HEK293 (cell line): ENCODE measurements around the gene DCAF15.
A peak's percentile ranks its signal among the peaks of the same experiment; 100 is the strongest.

ENCODE experiments used
- CTCF ChIA-PET: fragments of 350-600 bp; formaldehyde crosslinking; extraction: SDS; loops from one replicate; lab custom pipeline; 2021; ENCODE audit warnings: antibody characterized with exemption; lab: Yijun Ruan, JAX
- POLR2A ChIA-PET: fragments of 300-600 bp; formaldehyde crosslinking; extraction: SDS; loops from one replicate; lab custom pipeline; 2020; ENCODE audit warnings: antibody characterized with exemption, inconsistent platforms; lab: Yijun Ruan, JAX
- H3K27ac ChIP-seq: fragments of 200-500 bp; sonication (Bioruptor generic); 2 replicates; pipeline ENCODE4 v1.5.1; 2014; ENCODE audit warnings: low read depth, low read length, control low read depth, inconsistent platforms; ENCODE audit errors: extremely low read depth
- H3K36me3 ChIP-seq, 2 experiments: fragments of 200-500 bp in 1 of 2; sonication (Bioruptor generic) in 1 of 2; 1 replicate in 1 of 2; 2 replicates in 1 of 2; pipeline ENCODE4 v1.5.1; 2014 to 2017; ENCODE audit warnings: inconsistent platforms in 2 of 2, low read length in 2 of 2; ENCODE audit not compliant: control insufficient read depth in 2 of 2, insufficient read depth in 1 of 2
- H3K4me1 ChIP-seq: fragments of 200-500 bp; sonication (Bioruptor generic); 2 replicates; pipeline ENCODE4 v1.5.1; 2014; ENCODE audit warnings: mild to moderate bottlenecking, low read length, inconsistent platforms; ENCODE audit not compliant: control insufficient read depth, insufficient read depth
- H3K4me3 ChIP-seq: 2 replicates; pipeline ENCODE4 v1.5.1; 2011; ENCODE audit warnings: low read depth, mild to moderate bottlenecking, control low read depth, low read length, moderate library complexity
- H3K9me3 ChIP-seq: fragments of 200-500 bp; sonication (Bioruptor generic); 2 replicates; pipeline ENCODE4 v1.5.1; 2014; ENCODE audit warnings: low read depth, low read length, inconsistent platforms; ENCODE audit not compliant: control insufficient read depth, insufficient read depth
- FEZF1 ChIP-seq: fragments of 450-650 bp; formaldehyde crosslinking; IDR thresholded peaks from 2 replicates; pipeline ENCODE4 v1.5.1; 2016; ENCODE audit warnings: missing biosample characterization, missing genetic modification characterization
- KLF16 ChIP-seq: fragments of 450-650 bp; formaldehyde crosslinking; IDR thresholded peaks from 2 replicates; pipeline ENCODE4 v1.5.1; 2017; ENCODE audit warnings: missing biosample characterization, missing genetic modification characterization
- OSR2 ChIP-seq: fragments of 450-650 bp; formaldehyde crosslinking; IDR thresholded peaks from 2 replicates; pipeline ENCODE4 v1.5.1; 2016; ENCODE audit warnings: missing biosample characterization, missing genetic modification characterization
- SP3 ChIP-seq: fragments of 450-650 bp; formaldehyde crosslinking; IDR thresholded peaks from 2 replicates; pipeline ENCODE4 v1.5.1; 2016; ENCODE audit warnings: missing biosample characterization, missing genetic modification characterization
- ZFP3 ChIP-seq: fragments of 450-650 bp; formaldehyde crosslinking; IDR thresholded peaks from 2 replicates; pipeline ENCODE4 v1.5.1; 2016; ENCODE audit warnings: low read depth, missing biosample characterization, missing genetic modification characterization
- ZNF169 ChIP-seq: fragments of 450-650 bp; formaldehyde crosslinking; IDR thresholded peaks from 2 replicates; pipeline ENCODE4 v1.5.1; 2016; ENCODE audit warnings: missing biosample characterization, missing genetic modification characterization
- ZNF274 ChIP-seq, 2 experiments: fragments of 200-500 bp in 1 of 2; fragments of 450-650 bp in 1 of 2; sonication (Bioruptor generic) in 1 of 2; formaldehyde crosslinking in 1 of 2; IDR thresholded peaks; 2 replicates each; pipeline versions ENCODE4 v1.5.1 to v1.6.1; 2014 to 2016; ENCODE audit warnings: borderline replicate concordance in 1 of 2, inconsistent platforms in 1 of 2, low read length in 1 of 2, missing biosample characterization in 1 of 2, missing genetic modification characterization in 1 of 2
- ZNF311 ChIP-seq: fragments of 450-650 bp; formaldehyde crosslinking; IDR thresholded peaks from 2 replicates; pipeline ENCODE4 v1.5.1; 2017; ENCODE audit warnings: missing biosample characterization, missing genetic modification characterization, borderline replicate concordance
- ZNF366 ChIP-seq: fragments of 450-650 bp; formaldehyde crosslinking; conservative IDR thresholded peaks from 2 replicates; pipeline ENCODE4 v1.5.1; 2016; ENCODE audit warnings: missing biosample characterization, missing genetic modification characterization
- ZNF624 ChIP-seq: fragments of 450-650 bp; formaldehyde crosslinking; IDR thresholded peaks from 2 replicates; pipeline ENCODE4 v1.5.1; 2017; ENCODE audit warnings: missing biosample characterization, missing genetic modification characterization
- ZNF776 ChIP-seq: fragments of 450-650 bp; formaldehyde crosslinking; IDR thresholded peaks from 2 replicates; pipeline ENCODE4 v1.5.0; 2017; ENCODE audit warnings: missing biosample characterization, missing genetic modification characterization, borderline replicate concordance
- ZNF777 ChIP-seq: fragments of 450-650 bp; formaldehyde crosslinking; IDR thresholded peaks from 2 replicates; pipeline ENCODE4 v1.5.1; 2017; ENCODE audit warnings: missing biosample characterization, missing genetic modification characterization, borderline replicate concordance
- TF ChIP-seq, protein P1 (sequence below): fragments of 450-650 bp; formaldehyde crosslinking; IDR thresholded peaks from 2 replicates; pipeline ENCODE4 v1.5.1; 2016; ENCODE audit warnings: missing biosample characterization, missing genetic modification characterization
- TF ChIP-seq, protein P2 (sequence below): fragments of 450-650 bp; formaldehyde crosslinking; IDR thresholded peaks from 2 replicates; pipeline ENCODE4 v1.5.1; 2016; ENCODE audit warnings: missing biosample characterization, missing genetic modification characterization
- TF ChIP-seq, protein P3 (sequence below): fragments of 450-650 bp; formaldehyde crosslinking; IDR thresholded peaks from 2 replicates; pipeline ENCODE4 v1.5.1; 2016; ENCODE audit warnings: missing biosample characterization, missing genetic modification characterization, low read depth
- TF ChIP-seq, protein P4 (sequence below): fragments of 450-650 bp; formaldehyde crosslinking; IDR thresholded peaks from 2 replicates; pipeline ENCODE4 v1.5.1; 2016; ENCODE audit warnings: missing biosample characterization, missing genetic modification characterization
- TF ChIP-seq, protein P5 (sequence below): fragments of 450-650 bp; formaldehyde crosslinking; IDR thresholded peaks from 2 replicates; pipeline ENCODE4 v1.5.1; 2017; ENCODE audit warnings: missing biosample characterization, mild to moderate bottlenecking, missing genetic modification characterization, moderate library complexity
- TF ChIP-seq, protein P6 (sequence below): fragments of 450-650 bp; formaldehyde crosslinking; IDR thresholded peaks from 2 replicates; pipeline ENCODE4 v1.5.1; 2017; ENCODE audit warnings: missing biosample characterization, missing genetic modification characterization
- TF ChIP-seq, protein P7 (sequence below): fragments of 450-650 bp; formaldehyde crosslinking; IDR thresholded peaks from 2 replicates; pipeline ENCODE4; 2016; ENCODE audit warnings: missing biosample characterization, missing genetic modification characterization
- TF ChIP-seq, protein P8 (sequence below): fragments of 450-650 bp; formaldehyde crosslinking; IDR thresholded peaks from 2 replicates; pipeline ENCODE4 v1.5.1; 2017; ENCODE audit warnings: missing biosample characterization, missing genetic modification characterization

DCAF15 gene

DNA sequence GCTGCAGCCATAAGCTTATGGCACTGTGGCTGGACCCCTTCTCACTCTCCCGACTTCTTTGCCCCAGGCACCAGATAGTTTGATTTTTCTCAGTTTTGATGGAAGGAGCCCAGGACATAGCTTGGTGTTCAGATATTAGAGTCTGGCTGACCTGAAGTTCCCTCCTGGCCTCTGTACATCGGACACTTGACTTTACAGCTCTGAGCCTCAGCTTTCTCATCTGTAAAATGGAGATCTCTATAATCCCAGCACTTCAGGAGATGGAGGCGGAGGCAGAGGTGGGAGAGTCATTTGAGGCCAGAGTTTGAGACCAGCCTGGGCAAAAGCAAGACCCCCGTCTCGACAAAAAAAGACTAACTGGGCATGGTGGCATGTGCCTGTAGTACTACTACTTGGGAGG is 45.4 kb upstream of the DCAF15 start:
- H3K4me1 ChIP-seq: no peaks in the 10 kb centered on the region; the same call in 1 of the 2 replicates
- TF ChIP-seq, protein P1, sequence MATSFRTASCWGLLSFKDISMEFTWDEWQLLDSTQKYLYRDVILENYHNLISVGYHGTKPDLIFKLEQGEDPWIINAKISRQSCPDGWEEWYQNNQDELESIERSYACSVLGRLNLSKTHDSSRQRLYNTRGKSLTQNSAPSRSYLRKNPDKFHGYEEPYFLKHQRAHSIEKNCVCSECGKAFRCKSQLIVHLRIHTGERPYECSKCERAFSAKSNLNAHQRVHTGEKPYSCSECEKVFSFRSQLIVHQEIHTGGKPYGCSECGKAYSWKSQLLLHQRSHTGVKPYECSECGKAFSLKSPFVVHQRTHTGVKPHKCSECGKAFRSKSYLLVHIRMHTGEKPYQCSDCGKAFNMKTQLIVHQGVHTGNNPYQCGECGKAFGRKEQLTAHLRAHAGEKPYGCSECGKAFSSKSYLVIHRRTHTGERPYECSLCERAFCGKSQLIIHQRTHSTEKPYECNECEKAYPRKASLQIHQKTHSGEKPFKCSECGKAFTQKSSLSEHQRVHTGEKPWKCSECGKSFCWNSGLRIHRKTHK (tag by site-specific recombination): no peak
- TF ChIP-seq, protein P2, sequence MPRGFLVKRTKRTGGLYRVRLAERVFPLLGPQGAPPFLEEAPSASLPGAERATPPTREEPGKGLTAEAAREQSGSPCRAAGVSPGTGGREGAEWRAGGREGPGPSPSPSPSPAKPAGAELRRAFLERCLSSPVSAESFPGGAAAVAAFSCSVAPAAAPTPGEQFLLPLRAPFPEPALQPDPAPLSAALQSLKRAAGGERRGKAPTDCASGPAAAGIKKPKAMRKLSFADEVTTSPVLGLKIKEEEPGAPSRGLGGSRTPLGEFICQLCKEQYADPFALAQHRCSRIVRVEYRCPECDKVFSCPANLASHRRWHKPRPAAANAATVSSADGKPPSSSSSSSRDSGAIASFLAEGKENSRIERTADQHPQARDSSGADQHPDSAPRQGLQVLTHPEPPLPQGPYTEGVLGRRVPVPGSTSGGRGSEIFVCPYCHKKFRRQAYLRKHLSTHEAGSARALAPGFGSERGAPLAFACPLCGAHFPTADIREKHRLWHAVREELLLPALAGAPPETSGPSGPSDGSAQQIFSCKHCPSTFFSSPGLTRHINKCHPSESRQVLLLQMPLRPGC: no peak
- TF ChIP-seq ZNF274 (IDR thresholded peaks at IDR 0.05; ENCODE audit: low read length) (no peak), ZNF274 (tag by site-specific recombination; IDR thresholded peaks at IDR 0.05; ENCODE audit: borderline replicate concordance) (no peak), OSR2 (tag by site-specific recombination) (no peak), ZFP3 (tag by site-specific recombination) (no peak), ZNF776 (tag by site-specific recombination) (no peak), ZNF311 (no peak), SP3 (tag by site-specific recombination) (no peak), FEZF1 (no peak), ZNF624 (tag by site-specific recombination) (no peak)
- TF ChIP-seq, protein P3, sequence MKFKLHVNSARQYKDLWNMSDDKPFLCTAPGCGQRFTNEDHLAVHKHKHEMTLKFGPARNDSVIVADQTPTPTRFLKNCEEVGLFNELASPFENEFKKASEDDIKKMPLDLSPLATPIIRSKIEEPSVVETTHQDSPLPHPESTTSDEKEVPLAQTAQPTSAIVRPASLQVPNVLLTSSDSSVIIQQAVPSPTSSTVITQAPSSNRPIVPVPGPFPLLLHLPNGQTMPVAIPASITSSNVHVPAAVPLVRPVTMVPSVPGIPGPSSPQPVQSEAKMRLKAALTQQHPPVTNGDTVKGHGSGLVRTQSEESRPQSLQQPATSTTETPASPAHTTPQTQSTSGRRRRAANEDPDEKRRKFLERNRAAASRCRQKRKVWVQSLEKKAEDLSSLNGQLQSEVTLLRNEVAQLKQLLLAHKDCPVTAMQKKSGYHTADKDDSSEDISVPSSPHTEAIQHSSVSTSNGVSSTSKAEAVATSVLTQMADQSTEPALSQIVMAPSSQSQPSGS (tag by site-specific recombination): no peak
- TF ChIP-seq, protein P4, sequence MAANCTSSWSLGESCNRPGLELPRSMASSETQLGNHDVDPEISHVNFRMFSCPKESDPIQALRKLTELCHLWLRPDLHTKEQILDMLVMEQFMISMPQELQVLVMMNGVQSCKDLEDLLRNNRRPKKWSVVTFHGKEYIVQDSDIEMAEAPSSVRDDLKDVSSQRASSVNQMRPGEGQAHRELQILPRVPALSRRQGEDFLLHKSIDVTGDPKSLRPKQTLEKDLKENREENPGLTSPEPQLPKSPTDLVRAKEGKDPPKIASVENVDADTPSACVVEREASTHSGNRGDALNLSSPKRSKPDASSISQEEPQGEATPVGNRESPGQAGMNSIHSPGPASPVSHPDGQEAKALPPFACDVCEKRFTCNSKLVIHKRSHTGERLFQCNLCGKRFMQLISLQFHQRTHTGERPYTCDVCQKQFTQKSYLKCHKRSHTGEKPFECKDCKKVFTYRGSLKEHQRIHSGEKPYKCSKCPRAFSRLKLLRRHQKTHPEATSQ (tag by site-specific recombination): no peak
- peak overlapping the region; percentile 88 for H3K4me3 ChIP-seq
- ChIA-PET CTCF (interaction anchor here (0.6 to 2.3 kb wide), 4 partner anchors 24 to 174 kb away, joined by 3 to 7 read pairs (median 4); no protein-coding TSS in a partner anchor), POLR2A (interaction anchor here (1.2 to 1.4 kb wide), 2 partner anchors 132 to 166 kb away, joined by 3 to 4 read pairs; partner anchors contain the start of gene MISP3)
- H3K27ac ChIP-seq: 0 out of 2 replicates have a peak overlapping the region, but pooled peaks have one; percentile 4
- H3K9me3 ChIP-seq: no peaks in the 10 kb centered on the region
- peaks cover 15 to 25% of the 10 kb centered on the region in 2 experiments; a peak in 2 of 3 replicates for H3K36me3 ChIP-seq

DNA sequence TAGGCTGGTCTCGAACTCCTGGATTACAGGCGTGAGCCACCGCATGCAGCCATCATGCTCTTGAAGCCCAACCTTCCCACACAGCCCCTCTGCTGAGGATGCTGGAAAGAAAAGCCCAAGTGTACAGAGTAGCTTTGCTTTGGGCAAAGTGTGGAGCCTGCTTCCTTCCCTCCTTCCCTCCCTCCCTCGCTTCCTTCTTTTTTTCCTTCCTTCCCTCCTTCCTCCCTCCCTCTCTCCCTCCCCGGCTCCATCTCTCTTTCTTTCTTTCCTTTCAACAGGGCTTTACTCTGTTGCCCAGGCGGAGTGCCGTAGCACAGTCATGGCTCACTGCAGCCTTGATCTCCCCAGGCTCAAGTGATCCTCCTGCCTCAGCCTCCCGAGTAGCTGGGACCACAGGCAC is 43.6 kb upstream of the DCAF15 start:
- H3K27ac ChIP-seq: no peak overlapping the region
- no peak overlapping the region for H3K4me3 ChIP-seq
- ChIA-PET POLR2A (interaction anchor here (0.7 kb wide), 1 partner anchor 975 kb away, joined by 3 read pairs; the partner anchor contains the start of gene FARSA), CTCF (interaction anchor here (0.5 kb wide), 1 partner anchor 517 kb away, joined by 3 read pairs; no protein-coding TSS in a partner anchor)
- no peaks in the 10 kb centered on the region for H3K9me3 ChIP-seq
- H3K4me1 ChIP-seq: no peaks in the 10 kb centered on the region; the same call in 1 of the 2 replicates
- peaks cover 22 to 42% of the 10 kb centered on the region in 2 experiments; a peak in 2 of 3 replicates for H3K36me3 ChIP-seq
- TF ChIP-seq, protein P5, sequence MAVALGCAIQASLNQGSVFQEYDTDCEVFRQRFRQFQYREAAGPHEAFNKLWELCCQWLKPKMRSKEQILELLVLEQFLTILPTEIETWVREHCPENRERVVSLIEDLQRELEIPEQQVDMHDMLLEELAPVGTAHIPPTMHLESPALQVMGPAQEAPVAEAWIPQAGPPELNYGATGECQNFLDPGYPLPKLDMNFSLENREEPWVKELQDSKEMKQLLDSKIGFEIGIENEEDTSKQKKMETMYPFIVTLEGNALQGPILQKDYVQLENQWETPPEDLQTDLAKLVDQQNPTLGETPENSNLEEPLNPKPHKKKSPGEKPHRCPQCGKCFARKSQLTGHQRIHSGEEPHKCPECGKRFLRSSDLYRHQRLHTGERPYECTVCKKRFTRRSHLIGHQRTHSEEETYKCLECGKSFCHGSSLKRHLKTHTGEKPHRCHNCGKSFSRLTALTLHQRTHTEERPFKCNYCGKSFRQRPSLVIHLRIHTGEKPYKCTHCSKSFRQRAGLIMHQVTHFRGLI: 0 out of 2 replicates have a peak, but pooled peaks have one; percentile 20
- TF ChIP-seq ZNF366 (peak; percentile 91), ZNF777 (tag by site-specific recombination) (no peak), KLF16 (tag by site-specific recombination) (no peak), ZNF169 (tag by site-specific recombination) (no peak)
- TF ChIP-seq, protein P6, sequence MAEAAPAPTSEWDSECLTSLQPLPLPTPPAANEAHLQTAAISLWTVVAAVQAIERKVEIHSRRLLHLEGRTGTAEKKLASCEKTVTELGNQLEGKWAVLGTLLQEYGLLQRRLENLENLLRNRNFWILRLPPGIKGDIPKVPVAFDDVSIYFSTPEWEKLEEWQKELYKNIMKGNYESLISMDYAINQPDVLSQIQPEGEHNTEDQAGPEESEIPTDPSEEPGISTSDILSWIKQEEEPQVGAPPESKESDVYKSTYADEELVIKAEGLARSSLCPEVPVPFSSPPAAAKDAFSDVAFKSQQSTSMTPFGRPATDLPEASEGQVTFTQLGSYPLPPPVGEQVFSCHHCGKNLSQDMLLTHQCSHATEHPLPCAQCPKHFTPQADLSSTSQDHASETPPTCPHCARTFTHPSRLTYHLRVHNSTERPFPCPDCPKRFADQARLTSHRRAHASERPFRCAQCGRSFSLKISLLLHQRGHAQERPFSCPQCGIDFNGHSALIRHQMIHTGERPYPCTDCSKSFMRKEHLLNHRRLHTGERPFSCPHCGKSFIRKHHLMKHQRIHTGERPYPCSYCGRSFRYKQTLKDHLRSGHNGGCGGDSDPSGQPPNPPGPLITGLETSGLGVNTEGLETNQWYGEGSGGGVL (tag by site-specific recombination): no peak
- TF ChIP-seq, protein P7, sequence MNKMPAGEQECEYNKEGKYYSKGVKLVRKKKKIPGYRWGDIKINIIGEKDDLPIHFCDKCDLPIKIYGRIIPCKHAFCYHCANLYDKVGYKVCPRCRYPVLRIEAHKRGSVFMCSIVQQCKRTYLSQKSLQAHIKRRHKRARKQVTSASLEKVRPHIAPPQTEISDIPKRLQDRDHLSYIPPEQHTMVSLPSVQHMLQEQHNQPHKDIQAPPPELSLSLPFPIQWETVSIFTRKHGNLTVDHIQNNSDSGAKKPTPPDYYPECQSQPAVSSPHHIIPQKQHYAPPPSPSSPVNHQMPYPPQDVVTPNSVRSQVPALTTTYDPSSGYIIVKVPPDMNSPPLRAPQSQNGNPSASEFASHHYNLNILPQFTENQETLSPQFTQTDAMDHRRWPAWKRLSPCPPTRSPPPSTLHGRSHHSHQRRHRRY (tag by site-specific recombination): no peak
- TF ChIP-seq, protein P8, sequence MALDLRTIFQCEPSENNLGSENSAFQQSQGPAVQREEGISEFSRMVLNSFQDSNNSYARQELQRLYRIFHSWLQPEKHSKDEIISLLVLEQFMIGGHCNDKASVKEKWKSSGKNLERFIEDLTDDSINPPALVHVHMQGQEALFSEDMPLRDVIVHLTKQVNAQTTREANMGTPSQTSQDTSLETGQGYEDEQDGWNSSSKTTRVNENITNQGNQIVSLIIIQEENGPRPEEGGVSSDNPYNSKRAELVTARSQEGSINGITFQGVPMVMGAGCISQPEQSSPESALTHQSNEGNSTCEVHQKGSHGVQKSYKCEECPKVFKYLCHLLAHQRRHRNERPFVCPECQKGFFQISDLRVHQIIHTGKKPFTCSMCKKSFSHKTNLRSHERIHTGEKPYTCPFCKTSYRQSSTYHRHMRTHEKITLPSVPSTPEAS (tag by site-specific recombination): no peak
